Inferior parietal cortex (tissue), 1 donor: ENCODE measurements around the gene HSPA4.
"Not testable (repeated sequence)": the region's sequence is repeated elsewhere in the genome, so short reads cannot be mapped to it uniquely, and the experiment has no call there.

Experiments
- DNase-seq: peaks from one replicate; pipeline ENCODE4 v3.0.0-alpha.2; 2016; ENCODE audit errors: extremely low spot score

HSPA4 gene

GRCh38 chr5:133123297-133123696, 71.5 kb downstream of the HSPA4 start:
- DNase-seq, result no peak

GRCh38 chr5:133124891-133125290, 73.1 kb downstream of the HSPA4 start:
- no peak for DNase-seq

- DNase-seq, result no peak
Measured at GRCh38 chr5:133128066-133128465, 76.3 kb downstream of the HSPA4 start.

- DNase-seq, result no peak
Measured at GRCh38 chr5:133129289-133129688, 77.5 kb downstream of the HSPA4 start.

- DNase-seq, result no peak
Measured at GRCh38 chr5:133129950-133130349, 78.1 kb downstream of the HSPA4 start.

GRCh38 chr5:133130387-133131118, 78.7 kb downstream of the HSPA4 start:
- no peak for DNase-seq

- no peak for DNase-seq
Measured at GRCh38 chr5:133132717-133133116, 80.9 kb downstream of the HSPA4 start.

GRCh38 chr5:133133241-133133640, 81.4 kb downstream of the HSPA4 start:
- not testable (repeated sequence) for DNase-seq

- not testable (repeated sequence) for DNase-seq
Measured at GRCh38 chr5:133136890-133137289, 85.1 kb downstream of the HSPA4 start.

GRCh38 chr5:133140311-133140710, 88.5 kb downstream of the HSPA4 start:
- no peak for DNase-seq

- DNase-seq, result no peak
Measured at GRCh38 chr5:133141746-133142145, 89.9 kb downstream of the HSPA4 start.

- DNase-seq, result no peak
Measured at GRCh38 chr5:133142782-133143181, 91.0 kb downstream of the HSPA4 start.

- no peak for DNase-seq
Measured at GRCh38 chr5:133144245-133144981, 92.6 kb downstream of the HSPA4 start.

GRCh38 chr5:133145436-133146170, 93.8 kb downstream of the HSPA4 start:
- DNase-seq, result no peak

- no peak for DNase-seq
Measured at GRCh38 chr5:133147411-133147810, 95.6 kb downstream of the HSPA4 start.

GRCh38 chr5:133147815-133148567, 96.2 kb downstream of the HSPA4 start:
- DNase-seq, result no peak

- DNase-seq, result no peak
Measured at GRCh38 chr5:133149345-133149744, 97.5 kb downstream of the HSPA4 start.

- no peak for DNase-seq
Measured at GRCh38 chr5:133150909-133151544, 99.2 kb downstream of the HSPA4 start.

- no peak for DNase-seq
Measured at GRCh38 chr5:133154274-133155075, 102.7 kb downstream of the HSPA4 start.

GRCh38 chr5:133155326-133155969, 103.6 kb downstream of the HSPA4 start:
- no peak for DNase-seq
